GM19351 (cell line): ENCODE data around the gene GH1.
A peak's percentile ranks its signal among the peaks of the same experiment; 100 is the strongest.
"Not testable (repeated sequence)": the region's sequence is repeated elsewhere in the genome, so short reads cannot be mapped to it uniquely, and the experiment has no call there.

ENCODE experiments used
- ATAC-seq: cut with Tn5 transposase; IDR thresholded peaks from one replicate; pipeline ENCODE4 v1.9.1; 2021; ENCODE audit warnings: mild to moderate bottlenecking, moderate library complexity; ENCODE audit not compliant: unreplicated experiment

The GH1 gene

GRCh38 chr17:63918789-63919305 is at the start of gene GH1:
TSS of gene GH1 (minus strand) at chr17:63918839. CDS start at chr17:63918776, 63 bp downstream.
- ATAC-seq: not testable (repeated sequence)

- ATAC-seq: no peak
These were observed 49.3 kb upstream of the GH1 start for GRCh38 chr17:63967953-63968352.

- ATAC-seq: peak; percentile 65
These were observed 48.1 kb upstream of the GH1 start for GRCh38 chr17:63966646-63967264.

- ATAC-seq: no peak
These were observed 44.5 kb upstream of the GH1 start for GRCh38 chr17:63963123-63963522.

GRCh38 chr17:63962298-63962744 is 43.7 kb upstream of the GH1 start:
- no peak for ATAC-seq

- ATAC-seq: no peak
These were observed 42.9 kb upstream of the GH1 start for GRCh38 chr17:63961355-63962212.

GRCh38 chr17:63960430-63960829 is 41.8 kb upstream of the GH1 start:
- ATAC-seq: no peak

GRCh38 chr17:63960006-63960405 is 41.4 kb upstream of the GH1 start:
- ATAC-seq: no peak

- ATAC-seq: no peak
These were observed 37.8 kb upstream of the GH1 start for GRCh38 chr17:63956296-63956920.

GRCh38 chr17:63955791-63956190 is 37.2 kb upstream of the GH1 start:
- ATAC-seq: no peak

- no peak for ATAC-seq
These were observed 36.6 kb upstream of the GH1 start for GRCh38 chr17:63955232-63955631.

- ATAC-seq: no peak
These were observed 35.9 kb upstream of the GH1 start for GRCh38 chr17:63954402-63955063.

GRCh38 chr17:63950940-63951907 is 32.6 kb upstream of the GH1 start:
- no peak for ATAC-seq

- no peak for ATAC-seq
These were observed 31.1 kb upstream of the GH1 start for GRCh38 chr17:63949576-63950250.

GRCh38 chr17:63948521-63948920 is 29.9 kb upstream of the GH1 start:
- no peak for ATAC-seq

GRCh38 chr17:63947711-63948330 is 29.2 kb upstream of the GH1 start:
- no peak for ATAC-seq

GRCh38 chr17:63946440-63947363 is 28.1 kb upstream of the GH1 start:
- ATAC-seq: peak; percentile 83
